Measurements from ENCODE around the gene PARM1.
A peak's percentile ranks its signal among the peaks of the same experiment; 100 is the strongest.

Gene PARM1

DNA sequence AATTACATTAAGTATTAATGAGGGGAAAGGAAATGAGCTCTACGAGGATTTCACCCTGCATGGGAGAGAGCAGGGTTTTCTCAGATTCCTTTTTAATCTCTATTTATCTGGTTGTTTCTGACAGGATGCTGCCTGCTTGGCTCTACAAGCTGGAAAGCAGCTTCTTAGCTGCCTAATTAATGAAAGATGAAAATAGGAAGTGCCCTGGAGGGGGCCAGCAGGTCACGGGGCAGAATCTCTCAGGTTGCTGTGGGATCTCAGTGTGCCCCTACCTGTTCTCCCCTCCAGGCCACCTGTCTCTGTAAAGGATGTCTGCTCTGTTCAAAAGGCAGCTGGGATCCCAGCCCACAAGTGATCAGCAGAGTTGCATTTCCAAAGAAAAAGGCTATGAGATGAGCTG, 113.7 kb downstream of the PARM1 start:
- Histone ChIP-seq H3K27ac (ENCODE audit: low read depth, low read length) (no peak overlapping the region), H2BK120ac (ENCODE audit: insufficient read depth, low read length, poor library complexity) (no peak overlapping the region), H4K8ac (ENCODE audit: low read depth, low read length) (no peak overlapping the region), H3K23ac (ENCODE audit: low read length) (no peak overlapping the region), H3K36me3 (ENCODE audit: control insufficient read depth in 1 of 2, insufficient read depth in 2 of 2, low read length in 2 of 2) (no peaks in the 10 kb centered on the region), H3K27me3 (ENCODE audit: insufficient read depth, low read length) (no peaks in the 10 kb centered on the region), H3K79me2 (ENCODE audit: control insufficient read depth, insufficient read depth, low read length, poor library complexity) (no peaks in the 10 kb centered on the region), H2AFZ (ENCODE audit: insufficient read depth, low read length, poor library complexity) (no peak overlapping the region), H3K18ac (ENCODE audit: low read length) (no peak overlapping the region), H2BK5ac (ENCODE audit: low read depth, low read length, poor library complexity) (no peak overlapping the region), H3K14ac (ENCODE audit: low read length) (no peak overlapping the region), H3K79me1 (ENCODE audit: low read length) (no peaks in the 10 kb centered on the region), H3K4ac (ENCODE audit: low read depth, low read length) (no peak overlapping the region), H3K4me1 (ENCODE audit: control insufficient read depth in 1 of 2, insufficient read depth in 2 of 2, low read length in 2 of 2) (no peaks in the 10 kb centered on the region), H2BK12ac (ENCODE audit: low read length) (no peak overlapping the region), H4K12ac (ENCODE audit: low read depth, low read length) (no peak overlapping the region), H3K9me3 (ENCODE audit: insufficient read depth, low read depth, low read length) (no peaks in the 10 kb centered on the region), H3K4me2 (ENCODE audit: low read length) (no peak overlapping the region), H2AK5ac (ENCODE audit: low read length) (no peak overlapping the region), H3K9ac (ENCODE audit: low read length) (no peak overlapping the region), H4K91ac (ENCODE audit: low read depth, low read length) (no peak overlapping the region), H3K4me3 (ENCODE audit: low read depth, low read length) (no peak overlapping the region)
- no peak for DNase-seq
- no CpG with 5 or more reads among the region's 2 CpGs for WGBS (ENCODE audit: extremely low coverage, insufficient coverage, insufficient read length)

DNA sequence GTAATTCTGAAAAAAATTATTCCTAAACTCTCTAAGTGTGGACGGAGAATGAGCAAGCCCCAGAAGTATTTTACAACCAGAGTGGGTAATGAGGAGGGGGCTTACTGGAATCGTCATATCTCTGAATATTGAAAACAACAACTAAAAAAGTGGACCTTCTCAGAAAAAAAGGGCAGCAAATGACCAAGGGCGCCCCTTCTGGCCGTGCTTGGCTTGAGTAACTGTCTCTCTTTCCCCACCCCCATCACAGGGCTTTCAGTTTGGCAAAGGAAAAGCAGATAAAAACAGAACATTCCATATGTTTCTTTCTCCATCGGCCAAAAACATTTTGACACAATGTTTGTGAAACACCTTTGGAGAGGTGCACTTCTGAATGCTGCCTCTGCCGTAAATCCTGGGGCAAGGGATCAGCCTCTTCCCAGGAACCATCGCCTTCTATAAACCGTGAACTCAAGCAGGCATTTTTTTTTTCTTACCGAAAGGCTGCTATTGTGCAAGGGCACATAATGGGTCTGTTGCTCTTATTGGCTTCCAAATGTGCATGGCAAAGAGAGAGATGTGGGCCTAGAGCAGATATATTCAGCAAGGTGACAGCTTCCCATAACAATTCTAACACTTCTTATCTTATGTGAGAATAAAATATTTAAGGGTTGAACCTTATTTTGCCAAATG, 115.4 kb downstream of the PARM1 start:
- no peak overlapping the region for H3K4ac ChIP-seq (ENCODE audit: low read depth, low read length)
- no peak overlapping the region for H2AK5ac ChIP-seq (ENCODE audit: low read length)
- no peaks in the 10 kb centered on the region for H3K79me1 ChIP-seq (ENCODE audit: low read length)
- H2BK120ac ChIP-seq (ENCODE audit: insufficient read depth, low read length, poor library complexity): no peak overlapping the region
- no peak overlapping the region for H4K8ac ChIP-seq (ENCODE audit: low read depth, low read length)
- WGBS (ENCODE audit: extremely low coverage, insufficient coverage, insufficient read length): no CpG with 5 or more reads among the region's 9 CpGs
- no peak overlapping the region for H4K12ac ChIP-seq (ENCODE audit: low read depth, low read length)
- no peak overlapping the region for H4K91ac ChIP-seq (ENCODE audit: low read depth, low read length)
- no peaks in the 10 kb centered on the region for H3K79me2 ChIP-seq (ENCODE audit: control insufficient read depth, insufficient read depth, low read length, poor library complexity)
- H2BK12ac ChIP-seq (ENCODE audit: low read length): no peak overlapping the region
- no peaks in the 10 kb centered on the region for H3K4me1 ChIP-seq (ENCODE audit: control insufficient read depth in 1 of 2, insufficient read depth in 2 of 2, low read length in 2 of 2)
- H3K18ac ChIP-seq (ENCODE audit: low read length): no peak overlapping the region
- no peak overlapping the region for H3K23ac ChIP-seq (ENCODE audit: low read length)
- no peak overlapping the region for H3K4me2 ChIP-seq (ENCODE audit: low read length)
- no peak overlapping the region for H2AFZ ChIP-seq (ENCODE audit: insufficient read depth, low read length, poor library complexity)
- no peak overlapping the region for H2BK5ac ChIP-seq (ENCODE audit: low read depth, low read length, poor library complexity)
- no peak overlapping the region for H3K9ac ChIP-seq (ENCODE audit: low read length)
- H3K4me3 ChIP-seq (ENCODE audit: low read depth, low read length): no peak overlapping the region
- no peak overlapping the region for H3K27ac ChIP-seq (ENCODE audit: low read depth, low read length)
- no peaks in the 10 kb centered on the region for H3K9me3 ChIP-seq (ENCODE audit: insufficient read depth, low read depth, low read length)
- no peak overlapping the region for H3K14ac ChIP-seq (ENCODE audit: low read length)
- peak in 1 of 2 donors; percentile 4 for DNase-seq
- H3K27me3 ChIP-seq (ENCODE audit: insufficient read depth, low read length): no peaks in the 10 kb centered on the region
- H3K36me3 ChIP-seq (ENCODE audit: control insufficient read depth in 1 of 2, insufficient read depth in 2 of 2, low read length in 2 of 2): no peaks in the 10 kb centered on the region

DNA sequence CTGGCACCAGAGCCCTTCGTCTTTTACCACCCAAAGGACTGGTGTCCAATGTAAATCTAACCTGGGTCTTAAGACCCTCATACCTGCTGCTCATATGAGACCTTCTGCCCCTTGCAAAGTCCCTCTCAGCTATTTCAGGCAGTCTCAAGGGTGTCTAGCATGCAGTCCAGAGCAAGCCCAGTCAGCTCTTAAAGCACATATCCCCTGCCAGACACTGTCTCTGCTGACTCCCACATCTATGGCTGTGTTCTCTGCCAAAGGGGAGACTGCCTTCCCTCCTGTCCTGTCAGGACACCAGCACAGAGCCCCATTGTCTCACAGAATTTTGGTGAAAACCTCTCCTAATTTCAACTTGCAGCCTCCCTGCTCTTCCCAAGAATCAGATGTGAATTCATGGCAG, 118.5 kb downstream of the PARM1 start:
- DNase-seq: no peak
- Histone ChIP-seq H4K91ac (ENCODE audit: low read depth, low read length) (no peak overlapping the region), H3K4me2 (ENCODE audit: low read length) (no peak overlapping the region), H3K27ac (ENCODE audit: low read depth, low read length) (no peak overlapping the region), H3K79me2 (ENCODE audit: control insufficient read depth, insufficient read depth, low read length, poor library complexity) (no peaks in the 10 kb centered on the region), H3K9me3 (ENCODE audit: insufficient read depth, low read depth, low read length) (no peaks in the 10 kb centered on the region), H2AK5ac (ENCODE audit: low read length) (no peak overlapping the region), H3K27me3 (ENCODE audit: insufficient read depth, low read length) (no peaks in the 10 kb centered on the region), H3K14ac (ENCODE audit: low read length) (no peak overlapping the region), H3K4me3 (ENCODE audit: low read depth, low read length) (no peak overlapping the region), H3K79me1 (ENCODE audit: low read length) (no peaks in the 10 kb centered on the region), H4K8ac (ENCODE audit: low read depth, low read length) (no peak overlapping the region), H3K4me1 (ENCODE audit: control insufficient read depth in 1 of 2, insufficient read depth in 2 of 2, low read length in 2 of 2) (no peaks in the 10 kb centered on the region), H2AFZ (ENCODE audit: insufficient read depth, low read length, poor library complexity) (no peak overlapping the region), H3K23ac (ENCODE audit: low read length) (no peak overlapping the region), H3K9ac (ENCODE audit: low read length) (no peak overlapping the region), H2BK120ac (ENCODE audit: insufficient read depth, low read length, poor library complexity) (no peak overlapping the region), H2BK5ac (ENCODE audit: low read depth, low read length, poor library complexity) (no peak overlapping the region), H3K4ac (ENCODE audit: low read depth, low read length) (no peak overlapping the region), H2BK12ac (ENCODE audit: low read length) (no peak overlapping the region), H3K18ac (ENCODE audit: low read length) (no peak overlapping the region), H3K36me3 (ENCODE audit: control insufficient read depth in 1 of 2, insufficient read depth in 2 of 2, low read length in 2 of 2) (no peaks in the 10 kb centered on the region), H4K12ac (ENCODE audit: low read depth, low read length) (no peak overlapping the region)
- WGBS (ENCODE audit: extremely low coverage, insufficient coverage, insufficient read length): no CpG with 5 or more reads among the region's 1 CpG

DNA sequence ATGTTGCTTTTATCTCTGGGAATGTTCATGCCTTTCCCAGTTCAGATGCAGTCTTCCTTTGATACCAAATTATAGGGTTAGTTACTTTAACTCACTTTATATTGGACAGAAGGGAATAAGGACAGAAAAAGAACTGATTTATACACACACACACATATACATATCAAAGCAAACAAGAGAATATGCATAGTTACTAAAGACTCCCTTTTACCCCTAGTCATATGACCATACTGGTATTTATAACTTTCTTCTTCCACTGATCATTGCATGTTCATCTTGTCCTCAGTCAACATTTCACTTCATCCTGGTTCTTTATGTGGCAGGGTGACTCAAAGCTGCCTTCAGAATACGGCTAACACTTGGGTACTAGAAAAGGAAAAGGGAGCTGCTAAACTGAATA, 120.4 kb downstream of the PARM1 start:
- Histone ChIP-seq H2BK120ac (ENCODE audit: insufficient read depth, low read length, poor library complexity) (no peak overlapping the region), H3K36me3 (ENCODE audit: control insufficient read depth in 1 of 2, insufficient read depth in 2 of 2, low read length in 2 of 2) (no peaks in the 10 kb centered on the region)

More for the DNA sequence above, 120.4 kb downstream of the PARM1 start:
- Histone ChIP-seq H3K9ac (ENCODE audit: low read length) (no peak overlapping the region), H3K27ac (ENCODE audit: low read depth, low read length) (no peak overlapping the region), H3K79me2 (ENCODE audit: control insufficient read depth, insufficient read depth, low read length, poor library complexity) (no peaks in the 10 kb centered on the region), H2BK5ac (ENCODE audit: low read depth, low read length, poor library complexity) (no peak overlapping the region), H4K12ac (ENCODE audit: low read depth, low read length) (no peak overlapping the region), H3K14ac (ENCODE audit: low read length) (no peak overlapping the region), H3K79me1 (ENCODE audit: low read length) (no peaks in the 10 kb centered on the region), H3K4ac (ENCODE audit: low read depth, low read length) (no peak overlapping the region), H3K23ac (ENCODE audit: low read length) (no peak overlapping the region), H3K18ac (ENCODE audit: low read length) (no peak overlapping the region), H2BK12ac (ENCODE audit: low read length) (no peak overlapping the region), H3K4me2 (ENCODE audit: low read length) (no peak overlapping the region), H4K8ac (ENCODE audit: low read depth, low read length) (no peak overlapping the region), H3K4me1 (ENCODE audit: control insufficient read depth in 1 of 2, insufficient read depth in 2 of 2, low read length in 2 of 2) (no peaks in the 10 kb centered on the region), H2AFZ (ENCODE audit: insufficient read depth, low read length, poor library complexity) (no peak overlapping the region), H2AK5ac (ENCODE audit: low read length) (no peak overlapping the region), H3K4me3 (ENCODE audit: low read depth, low read length) (no peak overlapping the region), H4K91ac (ENCODE audit: low read depth, low read length) (no peak overlapping the region), H3K9me3 (ENCODE audit: insufficient read depth, low read depth, low read length) (no peaks in the 10 kb centered on the region), H3K27me3 (ENCODE audit: insufficient read depth, low read length) (no peaks in the 10 kb centered on the region)
- no peak for DNase-seq
- WGBS (ENCODE audit: extremely low coverage, insufficient coverage, insufficient read length): no CpG with 5 or more reads among the region's 1 CpG
